ENCODE measurements around the gene LGMN. TPM values are rescaled to one million over a fixed set of nuclear protein-coding genes. Genes with fewer than 3 reads are reported as not detected.

LGMN gene
- total and polyA plus RNA-seq, 2 experiments from 2014 or later = 205 to 243 TPM

DNA sequence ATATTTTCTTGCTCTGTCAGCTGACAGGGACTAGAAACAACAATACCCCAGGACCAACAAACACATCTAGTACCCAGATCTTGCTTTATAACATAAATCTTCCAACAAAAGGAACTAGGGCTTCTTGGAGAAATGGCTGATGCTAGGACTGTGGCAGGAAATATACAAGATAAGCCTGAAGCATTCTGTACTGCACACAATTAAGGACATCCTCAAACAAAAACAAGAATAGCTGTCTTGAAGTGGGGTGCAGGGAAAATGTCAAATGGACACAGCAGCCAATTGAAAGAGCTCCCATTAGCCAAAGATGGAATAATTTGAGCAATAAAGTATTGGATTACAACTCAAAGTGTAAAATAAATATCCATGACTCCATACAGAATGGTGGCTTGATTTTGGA lies 50.0 kb downstream of the LGMN start:
- DNase-seq (ENCODE audit: low read depth in 1 of 2, low spot score in 1 of 2) = peak in 1 of 2 donors; percentile 37

GRCh38 chr14:92696366-92696765 lies 52.1 kb downstream of the LGMN start:
- Histone ChIP-seq H3K9me3 (ENCODE audit: low read depth) (no peaks in the 10 kb centered on the region), H3K4me1 (ENCODE audit: low read depth) (no peaks in the 10 kb centered on the region), H3K36me3 (no peaks in the 10 kb centered on the region), H3K4me3 (no peak overlapping the region), H3K27ac (no peak overlapping the region), H3K27me3 (no peaks in the 10 kb centered on the region)
- DNase-seq (ENCODE audit: low read depth in 1 of 2, low spot score in 1 of 2) = no peak
- no peak for TF ChIP-seq CTCF (IDR thresholded peaks at IDR 0.05; ENCODE audit: low read depth, low read length)

More for the DNA sequence above, 50.0 kb downstream of the LGMN start:
- TF ChIP-seq CTCF (IDR thresholded peaks at IDR 0.05; ENCODE audit: low read depth, low read length) = no peak
- H3K9me3 ChIP-seq (ENCODE audit: low read depth) = no peaks in the 10 kb centered on the region
- peaks cover 2% of the 10 kb centered on the region for H3K36me3 ChIP-seq
- H3K4me3 ChIP-seq = no peak overlapping the region
- H3K27me3 ChIP-seq = no peaks in the 10 kb centered on the region
- H3K4me1 ChIP-seq (ENCODE audit: low read depth) = no peaks in the 10 kb centered on the region
- H3K27ac ChIP-seq = no peak overlapping the region

- no peak for TF ChIP-seq CTCF (IDR thresholded peaks at IDR 0.05; ENCODE audit: low read depth, low read length)
- no peaks in the 10 kb centered on the region for H3K4me1 ChIP-seq (ENCODE audit: low read depth)
- H3K27ac ChIP-seq = no peak overlapping the region
- no peaks in the 10 kb centered on the region for H3K9me3 ChIP-seq (ENCODE audit: low read depth)
- H3K36me3 ChIP-seq = no peaks in the 10 kb centered on the region
- H3K4me3 ChIP-seq = no peak overlapping the region
- no peaks in the 10 kb centered on the region for H3K27me3 ChIP-seq
- no peak for DNase-seq (ENCODE audit: low read depth in 1 of 2, low spot score in 1 of 2)
These were observed 52.9 kb downstream of the LGMN start for GRCh38 chr14:92695562-92695961.

DNA sequence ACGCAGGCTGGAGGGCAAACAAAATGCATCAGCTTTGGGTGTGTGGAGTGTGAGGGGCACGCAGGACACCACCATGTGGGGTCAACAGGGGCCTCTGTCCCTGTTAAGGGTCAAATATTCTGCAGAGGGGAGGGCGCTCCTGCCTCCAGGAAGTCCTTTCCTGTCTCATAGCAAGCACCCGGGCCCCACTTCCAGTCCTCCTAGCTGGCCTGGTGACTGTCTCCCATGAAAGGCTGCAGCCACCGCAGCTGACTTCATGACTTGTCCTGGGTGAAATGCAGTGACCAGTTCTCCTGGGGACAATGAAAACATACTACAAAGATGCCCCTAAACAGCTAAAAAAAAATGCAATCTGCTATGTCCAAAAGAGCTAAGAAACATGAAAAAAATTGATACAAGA lies 53.6 kb downstream of the LGMN start:
- Histone ChIP-seq H3K9me3 (ENCODE audit: low read depth) (no peaks in the 10 kb centered on the region), H3K27me3 (no peaks in the 10 kb centered on the region), H3K27ac (no peak overlapping the region), H3K4me1 (ENCODE audit: low read depth) (no peaks in the 10 kb centered on the region), H3K36me3 (no peaks in the 10 kb centered on the region), H3K4me3 (no peak overlapping the region)
- no peak for TF ChIP-seq CTCF (IDR thresholded peaks at IDR 0.05; ENCODE audit: low read depth, low read length)
- DNase-seq (ENCODE audit: low read depth in 1 of 2, low spot score in 1 of 2) = no peak

GRCh38 chr14:92693998-92694795 lies 54.2 kb downstream of the LGMN start:
- H3K27ac ChIP-seq = no peak overlapping the region
- no peaks in the 10 kb centered on the region for H3K27me3 ChIP-seq
- no peaks in the 10 kb centered on the region for H3K9me3 ChIP-seq (ENCODE audit: low read depth)
- no peaks in the 10 kb centered on the region for H3K4me1 ChIP-seq (ENCODE audit: low read depth)
- DNase-seq (ENCODE audit: low read depth in 1 of 2, low spot score in 1 of 2) = peak in 1 of 2 donors; percentile 29
- no peak for TF ChIP-seq CTCF (IDR thresholded peaks at IDR 0.05; ENCODE audit: low read depth, low read length)
- H3K4me3 ChIP-seq = no peak overlapping the region
- H3K36me3 ChIP-seq = no peaks in the 10 kb centered on the region
